ENCODE measurements around the gene TMEM62. TPM values are rescaled to one million over a fixed set of nuclear protein-coding genes. Genes with fewer than 3 reads are reported as not detected.
"Not testable (repeated sequence)": the region's sequence is repeated elsewhere in the genome, so short reads cannot be mapped to it uniquely, and the experiment has no call there.

Gene TMEM62
- total RNA-seq, 6 experiments from 2014 or later, result 7.6 to 17.1 (median 9.6) TPM

DNA sequence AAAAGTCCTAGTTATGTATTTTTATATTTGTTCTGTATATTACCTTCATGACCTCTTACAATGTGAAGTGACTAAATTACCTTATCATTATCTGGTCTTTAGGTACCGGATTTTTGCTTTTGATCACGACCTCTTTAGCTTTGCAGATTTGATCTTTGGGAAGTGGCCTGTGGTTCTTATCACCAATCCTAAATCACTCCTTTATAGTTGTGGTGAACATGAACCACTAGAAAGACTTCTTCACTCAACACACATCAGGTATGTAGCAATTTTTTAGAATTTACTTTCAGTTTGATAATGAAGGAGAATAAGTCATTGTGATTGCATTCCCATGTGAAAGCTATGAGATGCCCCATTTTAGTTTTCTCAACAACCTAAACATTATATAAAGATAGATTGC is 18.3 kb downstream of the TMEM62 start:
- Histone ChIP-seq H3K27me3 (no peaks in the 10 kb centered on the region), H3K4me1 (no peaks in the 10 kb centered on the region), H3K27ac (no peak overlapping the region), H3K36me3 (peaks cover 0 to 23% (median 12%) of the 10 kb centered on the region in 4 donors), H3K4me3 (no peak overlapping the region), H3K9me3 (no peaks in the 10 kb centered on the region)
- ATAC-seq, result no peak
- no peak for DNase-seq
- TF ChIP-seq, protein P1, sequence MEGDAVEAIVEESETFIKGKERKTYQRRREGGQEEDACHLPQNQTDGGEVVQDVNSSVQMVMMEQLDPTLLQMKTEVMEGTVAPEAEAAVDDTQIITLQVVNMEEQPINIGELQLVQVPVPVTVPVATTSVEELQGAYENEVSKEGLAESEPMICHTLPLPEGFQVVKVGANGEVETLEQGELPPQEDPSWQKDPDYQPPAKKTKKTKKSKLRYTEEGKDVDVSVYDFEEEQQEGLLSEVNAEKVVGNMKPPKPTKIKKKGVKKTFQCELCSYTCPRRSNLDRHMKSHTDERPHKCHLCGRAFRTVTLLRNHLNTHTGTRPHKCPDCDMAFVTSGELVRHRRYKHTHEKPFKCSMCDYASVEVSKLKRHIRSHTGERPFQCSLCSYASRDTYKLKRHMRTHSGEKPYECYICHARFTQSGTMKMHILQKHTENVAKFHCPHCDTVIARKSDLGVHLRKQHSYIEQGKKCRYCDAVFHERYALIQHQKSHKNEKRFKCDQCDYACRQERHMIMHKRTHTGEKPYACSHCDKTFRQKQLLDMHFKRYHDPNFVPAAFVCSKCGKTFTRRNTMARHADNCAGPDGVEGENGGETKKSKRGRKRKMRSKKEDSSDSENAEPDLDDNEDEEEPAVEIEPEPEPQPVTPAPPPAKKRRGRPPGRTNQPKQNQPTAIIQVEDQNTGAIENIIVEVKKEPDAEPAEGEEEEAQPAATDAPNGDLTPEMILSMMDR (IDR thresholded peaks at IDR 0.05), result no peak
- TF ChIP-seq POLR2A (IDR thresholded peaks at IDR 0.05), result no peak
- intact Hi-C loops (cut with DNase I), result no loop called here
- WGBS (ENCODE audit: insufficient coverage, low coverage, low lambda C conversion rate, missing lambda C conversion rate), result 83% methylated on average over 2 of the region's 2 CpGs

DNA sequence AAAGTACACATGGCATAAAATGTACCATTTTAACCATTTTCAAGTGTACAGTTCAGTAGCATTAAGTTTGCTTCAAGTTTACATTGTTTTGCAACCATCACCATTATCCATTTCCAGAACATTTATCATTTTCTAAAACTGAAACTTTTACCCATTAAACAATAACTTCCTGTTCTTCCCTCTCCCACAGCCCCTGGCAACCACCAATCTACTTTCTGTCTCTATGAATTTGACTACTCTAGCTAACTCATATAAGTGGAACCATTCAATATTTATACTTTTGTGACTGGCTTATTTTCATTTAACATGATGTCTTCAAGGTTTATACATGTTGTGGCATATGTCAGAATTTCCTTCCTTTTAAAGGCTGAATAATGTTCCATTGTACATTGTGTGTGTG is 19.9 kb downstream of the TMEM62 start:
- intact Hi-C loops (cut with DNase I), result no loop called here
- TF ChIP-seq POLR2A (IDR thresholded peaks at IDR 0.05), result no peak
- TF ChIP-seq, protein P1 (IDR thresholded peaks at IDR 0.05), result no peak
- DNase-seq, result no peak
- H3K4me3 ChIP-seq, result no peak overlapping the region
- no peaks in the 10 kb centered on the region for H3K27me3 ChIP-seq
- no peaks in the 10 kb centered on the region for H3K9me3 ChIP-seq
- ATAC-seq, result no peak
- H3K4me1 ChIP-seq, result no peaks in the 10 kb centered on the region
- peaks cover 0 to 22% (median 8%) of the 10 kb centered on the region in 4 donors for H3K36me3 ChIP-seq
- H3K27ac ChIP-seq, result no peak overlapping the region

DNA sequence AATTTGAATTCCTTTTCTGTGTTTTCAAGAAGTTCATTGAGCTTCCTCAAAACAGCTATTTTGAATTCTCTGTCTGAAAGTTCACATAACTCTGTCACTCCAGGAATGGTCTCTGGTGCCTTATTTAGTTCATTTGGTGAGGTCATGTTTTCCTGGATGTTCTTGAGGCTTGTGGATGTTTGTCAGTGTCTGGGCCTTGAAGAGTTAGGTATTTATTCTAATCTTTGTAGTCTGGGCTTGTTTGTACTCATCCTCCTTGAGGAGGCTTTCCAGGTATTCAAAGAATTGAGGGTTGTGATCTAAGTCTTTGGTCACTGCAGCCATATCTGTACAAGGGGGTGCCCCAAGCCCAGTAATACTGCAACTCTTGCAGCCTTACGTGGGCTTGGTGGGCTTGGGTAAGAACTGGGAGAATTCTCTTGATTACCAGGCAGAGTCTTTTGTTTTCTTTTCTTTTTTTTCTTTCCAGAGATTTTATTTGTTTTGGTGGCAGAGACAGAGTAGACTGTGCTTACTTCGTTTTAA is 32.5 kb downstream of the TMEM62 start:
- 92% methylated on average over 2 of the region's 2 CpGs for WGBS (ENCODE audit: insufficient coverage, low coverage, low lambda C conversion rate, missing lambda C conversion rate)
- DNase-seq (no peak), ATAC-seq (no peak)
- Histone ChIP-seq H3K4me3 (no peak overlapping the region), H3K4me1 (no peaks in the 10 kb centered on the region), H3K27ac (no peak overlapping the region), H3K27me3 (no peaks in the 10 kb centered on the region), H3K9me3 (no peaks in the 10 kb centered on the region), H3K36me3 (peaks cover 0 to 17% (median 0%) of the 10 kb centered on the region in 4 donors)
- TF ChIP-seq POLR2A (IDR thresholded peaks at IDR 0.05), result no peak
- TF ChIP-seq, protein P1 (IDR thresholded peaks at IDR 0.05), result no peak
- intact Hi-C loops (cut with DNase I), result no loop called here

DNA sequence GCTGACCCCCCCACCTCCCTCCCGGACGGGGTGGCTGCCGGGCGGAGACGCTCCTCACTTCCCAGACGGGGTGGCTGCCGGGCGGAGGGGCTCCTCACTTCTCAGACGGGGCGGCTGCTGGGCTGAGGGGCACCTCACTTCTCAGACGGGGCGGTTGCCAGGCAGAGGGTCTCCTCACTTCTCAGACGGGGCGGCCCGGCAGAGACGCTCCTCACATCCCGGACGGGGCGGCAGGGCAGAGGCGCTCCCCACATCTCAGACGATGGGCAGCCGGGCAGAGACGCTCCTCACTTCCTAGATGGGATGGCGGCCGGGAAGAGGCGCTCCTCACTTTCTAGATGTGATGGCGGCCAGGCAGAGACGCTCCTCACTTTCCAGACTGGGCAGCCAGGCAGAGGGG is 33.9 kb downstream of the TMEM62 start:
- intact Hi-C loops (cut with DNase I); H3K9me3 ChIP-seq; H3K36me3 ChIP-seq; ATAC-seq; H3K4me3 ChIP-seq; H3K27me3 ChIP-seq; H3K4me1 ChIP-seq; DNase-seq; H3K27ac ChIP-seq: not testable (repeated sequence)
- WGBS (ENCODE audit: insufficient coverage, low coverage, low lambda C conversion rate, missing lambda C conversion rate), result no CpG with 5 or more reads among the region's 28 CpGs

DNA sequence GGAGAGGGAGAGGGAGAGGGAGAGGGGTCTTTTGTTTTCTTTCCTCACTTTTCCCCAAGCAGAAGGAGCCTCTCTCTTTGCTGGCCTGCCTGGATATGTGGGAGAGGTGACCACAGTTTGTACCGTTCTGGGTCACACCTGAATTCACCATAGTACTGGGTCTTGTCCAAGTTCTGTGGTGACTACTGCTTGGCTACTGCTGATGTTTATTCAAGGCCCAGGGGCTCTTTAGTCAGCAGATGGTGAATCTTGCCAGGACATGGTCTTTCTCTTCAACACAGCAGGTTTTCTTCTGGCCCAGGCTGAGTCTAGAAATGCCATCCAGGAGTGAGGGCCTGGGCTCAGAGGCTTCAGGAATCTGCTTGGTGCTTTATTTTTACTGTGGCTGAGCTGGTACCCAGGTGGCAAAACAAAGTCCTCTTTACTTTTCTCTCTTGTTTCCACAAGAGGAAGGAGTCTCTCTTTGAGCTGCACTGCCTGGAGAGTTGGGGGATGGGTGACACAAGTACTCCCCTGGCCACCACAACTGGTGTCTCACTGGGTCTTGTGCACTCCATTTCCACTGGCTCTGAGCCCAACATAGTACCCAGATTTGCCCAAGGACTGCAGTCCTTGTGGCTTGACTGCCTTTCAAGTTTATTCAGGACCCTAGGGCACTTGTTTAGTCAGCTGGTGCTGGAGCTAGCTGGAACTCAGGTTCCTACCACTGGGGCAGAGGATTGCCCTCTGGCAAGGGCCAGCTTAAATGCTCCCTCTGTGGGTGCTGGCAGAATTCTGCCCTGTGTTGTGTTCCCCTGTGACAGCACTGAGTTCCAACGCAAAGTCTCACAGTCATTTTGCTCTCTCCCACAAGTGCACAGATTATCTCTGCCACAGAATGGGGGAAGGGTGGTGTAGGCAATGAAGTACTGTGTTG is 35.1 kb downstream of the TMEM62 start:
- no peaks in the 10 kb centered on the region for H3K27me3 ChIP-seq

More for the DNA sequence above, 35.1 kb downstream of the TMEM62 start:
- peak in 3 of 4 donors; percentile 29 to 83 (median 72) for ATAC-seq
- no peak for TF ChIP-seq POLR2A (IDR thresholded peaks at IDR 0.05)
- TF ChIP-seq, protein P1 (IDR thresholded peaks at IDR 0.05), result no peak
- Histone ChIP-seq H3K27ac (no peak overlapping the region), H3K36me3 (peaks cover 0 to 8% (median 2%) of the 10 kb centered on the region in 4 donors), H3K4me1 (no peaks in the 10 kb centered on the region), H3K4me3 (no peak overlapping the region), H3K9me3 (no peaks in the 10 kb centered on the region)
- 50% methylated on average over 1 of the region's 2 CpGs for WGBS (ENCODE audit: insufficient coverage, low coverage, low lambda C conversion rate, missing lambda C conversion rate)
- DNase-seq, result no peak
- intact Hi-C loops (cut with DNase I), result no loop called here

Measured in right lobe of liver (tissue), 6 donors.